DMS 273 treated with DMSO at 0.1 percent for 48 hours (cell line): ENCODE measurements around the gene FAM241B.

Experiments used
- DNase-seq: peaks from one replicate; lab custom pipeline; 2025; lab: John Stamatoyannopoulos, UW

FAM241B gene

DNA sequence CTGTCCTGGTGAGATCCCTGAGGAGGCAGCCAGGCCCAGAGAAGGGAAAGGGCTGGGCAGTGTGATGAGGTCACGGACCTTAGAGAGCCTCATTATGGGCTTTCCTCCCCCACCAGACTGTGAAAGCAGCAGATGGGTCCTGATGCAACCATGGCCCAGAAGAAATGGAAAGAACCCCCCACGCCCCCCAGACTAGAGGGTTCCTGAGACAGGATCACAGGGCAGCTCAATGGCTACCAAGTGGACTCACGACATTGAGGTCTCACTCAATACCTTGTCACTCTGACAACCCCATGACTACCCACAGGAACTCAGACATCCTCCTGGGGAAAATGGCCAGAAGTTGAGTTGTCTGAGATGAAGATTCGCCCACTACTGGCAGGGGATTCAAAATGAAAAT lies 36.7 kb downstream of the FAM241B start:
- DNase-seq, result no peak

- DNase-seq, result no peak
Measured at GRCh38 chr10:69668721-69669120, 38.7 kb downstream of the FAM241B start.

GRCh38 chr10:69669409-69669808 lies 39.4 kb downstream of the FAM241B start:
- no peak for DNase-seq

GRCh38 chr10:69673521-69673920 lies 43.5 kb downstream of the FAM241B start:
- no peak for DNase-seq

GRCh38 chr10:69674786-69675185 lies 44.7 kb downstream of the FAM241B start:
- no peak for DNase-seq

- DNase-seq, result no peak
Measured at GRCh38 chr10:69676301-69676700, 46.3 kb downstream of the FAM241B start.

GRCh38 chr10:69677985-69678654 lies 48.1 kb downstream of the FAM241B start:
- DNase-seq, result no peak

DNA sequence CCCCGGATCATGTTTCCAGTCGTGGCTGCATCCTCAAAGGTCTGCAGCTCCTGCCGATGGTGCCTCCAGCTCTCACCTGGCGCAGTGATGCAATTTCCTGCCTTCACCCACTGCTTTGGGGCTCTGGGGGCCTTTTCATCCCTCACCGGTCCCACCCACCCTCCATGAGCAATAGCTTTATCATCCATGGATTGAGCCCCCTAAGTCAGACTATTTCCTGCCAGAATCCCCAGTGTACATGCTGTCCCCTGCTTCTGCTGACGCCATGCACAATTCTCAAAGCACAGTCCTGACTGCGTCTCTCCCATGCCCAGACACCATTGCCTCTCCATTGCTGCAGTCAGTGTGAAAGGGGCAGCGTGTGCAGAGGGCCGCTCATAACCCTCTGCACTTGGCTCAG lies 49.7 kb downstream of the FAM241B start:
- no peak for DNase-seq

GRCh38 chr10:69680610-69681009 lies 50.6 kb downstream of the FAM241B start:
- DNase-seq, result no peak

DNA sequence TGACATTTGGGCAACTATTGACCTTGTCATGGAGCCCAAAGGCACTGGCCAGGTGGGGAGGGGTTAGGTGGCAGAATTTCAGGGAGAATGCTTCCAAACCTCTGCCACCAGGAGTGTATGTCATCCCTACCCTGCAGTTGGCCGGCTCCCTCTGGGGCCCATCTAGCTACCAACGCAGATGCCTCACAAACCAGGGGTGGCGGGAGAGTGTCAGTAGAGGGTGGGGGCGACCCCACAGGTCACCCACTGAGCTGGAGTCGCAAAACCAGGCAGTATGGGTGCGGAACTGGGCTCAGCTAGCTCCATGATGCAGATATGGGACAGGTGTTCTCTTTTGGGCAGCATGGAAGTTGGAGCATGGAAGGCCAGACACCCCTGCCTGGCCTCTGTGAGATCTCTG lies 51.4 kb downstream of the FAM241B start:
- DNase-seq, result no peak

- DNase-seq, result no peak
Measured at GRCh38 chr10:69682955-69683474, 53.0 kb downstream of the FAM241B start.
